Activated CD8-positive, alpha-beta memory T cell treated with anti-CD3 and anti-CD28 coated beads, Interleukin-2, amount 50 U/mL, for 24 hours (primary cell): ENCODE data around the gene NMB.
"Not testable (repeated sequence)": the region's sequence is repeated elsewhere in the genome, so short reads cannot be mapped to it uniquely, and the experiment has no call there.

ENCODE experiments used
- DNase-seq: peaks from one replicate; pipeline ENCODE4 v3.0.0-alpha.2; 2020; ENCODE audit errors: extremely low read depth

NMB gene

GRCh38 chr15:84656972-84657371 is 1.0 kb downstream of the NMB start:
- no peak for DNase-seq

DNA sequence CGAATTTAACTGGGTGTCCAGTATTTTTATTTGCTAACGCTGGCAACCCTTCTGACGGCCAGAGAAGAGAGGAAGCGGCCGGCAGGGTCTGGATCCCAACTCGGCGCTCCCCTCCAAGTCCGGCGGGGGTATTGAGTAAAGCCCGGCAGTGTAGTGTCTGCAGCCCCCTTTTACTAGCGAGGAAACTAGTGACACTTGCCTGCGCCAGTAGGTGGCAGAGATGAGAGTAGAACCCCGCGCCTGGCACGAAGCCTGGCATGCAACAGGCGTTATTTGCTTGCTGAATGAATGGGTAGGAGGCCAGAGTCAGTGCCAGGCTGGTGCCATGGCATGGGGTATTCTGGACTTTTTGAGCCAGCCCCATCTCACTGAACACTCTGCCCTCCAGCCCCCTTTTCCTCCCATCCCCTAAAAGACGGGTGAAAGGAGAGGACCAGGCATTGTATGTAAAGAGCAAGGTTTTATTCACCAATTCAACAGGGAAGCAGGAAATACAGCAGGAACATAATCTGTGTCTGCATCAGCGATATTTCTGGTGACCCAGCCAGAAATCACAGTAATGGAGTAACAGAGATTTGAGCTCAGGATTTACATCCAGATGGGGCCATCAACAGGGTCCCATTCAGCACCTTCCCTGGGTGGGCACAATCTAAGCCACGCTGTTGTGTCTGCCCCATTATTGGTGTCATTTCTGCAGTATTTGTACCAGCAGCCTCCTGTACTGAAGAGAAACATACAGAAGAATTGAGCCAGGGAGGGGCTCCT is 3.1 kb downstream of the NMB start:
- peak; percentile 57 for DNase-seq

DNA sequence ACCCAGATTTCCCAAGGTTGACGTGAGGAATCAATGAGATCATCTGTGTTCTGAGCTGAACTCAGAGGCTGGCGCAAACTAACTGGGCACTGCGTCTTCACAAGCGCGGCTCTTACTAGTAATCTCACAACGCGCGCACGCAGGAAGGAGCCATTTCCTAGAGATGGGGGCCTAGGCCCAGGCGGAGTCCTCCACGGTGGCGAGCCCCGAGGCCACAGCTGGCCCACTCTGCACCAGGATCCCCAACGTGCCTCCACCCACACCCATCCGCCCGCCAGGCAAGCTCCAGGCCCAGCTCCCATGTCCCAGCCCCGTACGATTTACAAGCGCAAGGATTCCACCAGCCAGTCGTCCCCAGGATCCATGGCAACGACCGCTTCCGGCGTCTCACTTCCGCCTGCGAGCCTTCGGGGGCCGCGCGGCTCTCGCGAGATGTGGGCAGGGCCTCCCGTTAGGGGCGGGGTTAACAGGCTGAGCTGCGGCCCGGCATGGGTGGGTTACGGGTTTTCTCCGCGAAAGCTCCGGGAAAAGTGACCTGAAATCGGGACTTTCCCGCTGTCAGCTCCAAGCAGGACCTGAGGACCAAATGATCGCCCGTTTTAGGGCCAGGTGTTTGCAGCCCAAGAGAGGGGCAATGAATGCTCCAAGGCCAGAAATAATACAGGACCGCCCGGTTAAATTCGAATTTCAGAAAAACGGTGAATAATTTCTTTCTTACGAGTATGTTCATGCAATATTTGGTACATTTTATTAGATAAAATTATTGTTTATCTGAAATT is 3.9 kb downstream of the NMB start, which contains the start of gene WDR73:
WDR73 (minus strand) TSS at position 374 of the 779 bp plus-strand sequence; CDS start at position 365, 9 bp downstream.
- peak; percentile 91 for DNase-seq

GRCh38 chr15:84653584-84653909 is 4.5 kb downstream of the NMB start:
- DNase-seq, result no peak

GRCh38 chr15:84649706-84650105 is 8.3 kb downstream of the NMB start:
- DNase-seq, result no peak

DNA sequence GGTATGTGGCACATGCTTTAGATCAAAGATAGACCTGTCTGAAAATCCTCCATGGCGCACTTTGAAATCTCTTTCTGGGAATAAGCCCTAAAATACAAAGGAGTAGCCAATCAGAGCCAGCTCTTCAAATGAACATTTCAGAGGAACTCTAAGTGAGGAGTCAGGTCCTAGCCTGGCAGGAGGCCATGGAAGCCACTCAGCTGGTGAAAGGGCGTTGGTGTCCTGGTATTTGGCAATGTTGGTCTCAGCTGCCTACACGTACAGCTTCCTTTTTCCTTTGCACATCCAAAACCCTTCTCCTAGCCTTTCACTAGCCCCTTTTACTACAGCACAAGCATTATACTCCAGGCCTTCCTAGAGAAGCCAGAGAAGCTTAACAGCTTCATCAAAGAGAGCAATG is 9.5 kb downstream of the NMB start:
- no peak for DNase-seq

GRCh38 chr15:84647726-84648125 is 10.3 kb downstream of the NMB start:
- no peak for DNase-seq

GRCh38 chr15:84645997-84646396 is 12.0 kb downstream of the NMB start:
- no peak for DNase-seq

- no peak for DNase-seq
Measured at GRCh38 chr15:84645496-84645895, 12.5 kb downstream of the NMB start.

GRCh38 chr15:84643838-84644237 is 14.2 kb downstream of the NMB start:
- DNase-seq, result no peak

DNA sequence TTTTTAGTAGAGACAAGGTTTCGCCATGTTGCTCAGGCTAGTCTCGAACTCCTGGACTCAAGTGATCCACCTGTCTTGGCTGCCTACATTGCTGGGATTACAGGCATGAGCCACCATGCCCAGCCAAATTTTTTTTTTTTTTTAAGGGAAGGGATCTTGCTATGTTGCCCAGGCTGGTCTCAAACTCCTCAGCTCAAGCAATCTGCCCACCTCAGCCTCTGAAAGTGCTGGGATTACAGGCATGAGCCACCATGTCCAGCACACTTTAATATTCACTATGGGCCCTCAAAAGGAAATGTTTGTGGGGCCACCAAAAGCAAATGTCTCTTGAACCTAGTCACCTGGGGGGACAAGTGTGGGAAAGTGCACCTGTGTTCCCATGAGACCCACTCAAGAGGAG is 15.4 kb downstream of the NMB start:
- not testable (repeated sequence) for DNase-seq

GRCh38 chr15:84641871-84642270 is 16.1 kb downstream of the NMB start:
- DNase-seq, result not testable (repeated sequence)

DNA sequence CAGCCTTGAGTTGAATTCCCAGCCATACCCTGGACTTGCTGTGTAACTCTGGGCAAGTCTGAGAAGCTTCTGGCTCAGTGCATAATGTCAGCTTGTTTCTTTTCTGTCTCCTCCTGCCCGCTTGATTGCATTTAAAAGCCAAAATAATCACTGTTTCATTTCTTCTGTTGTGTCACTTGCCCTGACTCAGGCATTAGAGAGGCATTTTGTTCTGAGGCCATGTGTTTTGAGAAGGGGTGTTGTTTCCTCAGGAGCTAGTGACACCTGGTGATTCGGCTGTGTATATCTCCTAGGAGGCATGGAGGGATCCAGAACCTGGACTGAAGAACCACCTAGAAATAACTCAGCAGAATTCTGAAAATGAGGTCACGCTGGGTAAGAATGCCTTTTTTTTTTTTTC is 19.9 kb downstream of the NMB start:
- no peak for DNase-seq

DNA sequence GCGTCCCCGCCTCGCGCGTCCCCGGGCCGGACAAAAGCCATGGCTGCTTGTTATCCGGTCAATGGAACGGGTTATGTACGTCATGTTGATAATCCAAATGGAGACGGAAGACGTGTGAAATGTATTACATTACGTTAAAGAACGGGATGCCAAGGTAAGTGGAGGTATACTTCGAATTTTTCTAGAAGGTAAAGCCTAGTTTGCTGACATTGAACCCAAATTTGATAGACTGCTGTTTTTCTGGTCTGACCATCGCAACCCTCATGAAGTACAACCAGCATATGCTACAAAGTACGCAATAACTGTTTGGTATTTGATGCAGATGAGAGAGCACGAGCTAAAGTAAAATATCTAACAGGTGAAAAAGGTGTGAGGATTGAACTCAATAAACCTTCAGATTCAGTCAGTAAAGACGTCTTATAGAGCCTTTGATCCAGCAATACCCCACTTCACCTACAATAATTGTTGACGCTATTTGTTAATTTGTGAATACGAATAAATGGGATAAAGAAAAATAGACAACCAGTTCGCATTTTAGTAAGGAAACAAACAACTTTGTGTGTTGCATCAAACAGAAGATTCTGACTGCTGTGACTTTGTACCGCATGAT is 23.7 kb downstream of the NMB start:
- no peak for DNase-seq

GRCh38 chr15:84633311-84634227 is 24.4 kb downstream of the NMB start:
- DNase-seq, result no peak

GRCh38 chr15:84631706-84632272 is 26.2 kb downstream of the NMB start:
- no peak for DNase-seq

DNA sequence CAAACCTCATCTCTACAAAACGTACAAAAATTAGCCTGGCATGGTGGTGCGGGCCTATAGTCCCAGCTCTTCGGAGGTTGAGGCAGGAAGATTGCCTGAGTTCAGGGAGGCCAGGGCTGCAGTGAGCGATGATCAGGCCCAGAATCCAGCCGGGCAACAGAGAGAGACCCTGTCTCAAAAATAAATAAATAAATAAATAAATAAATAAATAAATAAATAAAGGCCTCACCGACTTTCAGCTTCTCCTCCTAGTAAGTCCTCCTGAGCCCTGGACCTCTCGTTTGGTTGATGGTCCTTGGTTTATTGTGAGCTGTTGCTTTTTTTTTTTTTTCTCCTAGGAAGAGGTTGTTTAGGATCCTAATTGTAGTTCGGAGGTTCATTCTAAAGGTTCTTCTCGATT is 29.0 kb downstream of the NMB start:
- no peak for DNase-seq

DNA sequence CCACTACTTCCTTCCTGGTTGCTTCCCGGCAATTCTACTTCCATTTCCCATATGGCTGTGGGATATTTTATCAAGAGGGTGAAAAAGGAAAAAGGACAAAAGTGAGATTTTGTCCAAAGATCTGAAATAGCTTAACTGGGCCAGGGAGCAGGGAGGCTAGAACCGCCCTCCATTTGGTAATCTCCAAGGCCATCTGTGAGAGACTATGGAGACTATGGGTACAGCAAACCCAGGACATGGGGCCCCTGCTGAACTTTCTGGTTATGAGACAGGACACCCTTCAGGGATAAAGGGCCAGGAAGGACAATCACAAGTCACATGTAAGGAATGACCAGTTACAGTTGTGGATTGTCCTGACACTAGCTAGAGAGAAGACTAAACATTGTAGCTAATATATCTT is 32.9 kb downstream of the NMB start:
- no peak for DNase-seq

- DNase-seq, result no peak
Measured at GRCh38 chr15:84624359-84624758, 33.6 kb downstream of the NMB start.

DNA sequence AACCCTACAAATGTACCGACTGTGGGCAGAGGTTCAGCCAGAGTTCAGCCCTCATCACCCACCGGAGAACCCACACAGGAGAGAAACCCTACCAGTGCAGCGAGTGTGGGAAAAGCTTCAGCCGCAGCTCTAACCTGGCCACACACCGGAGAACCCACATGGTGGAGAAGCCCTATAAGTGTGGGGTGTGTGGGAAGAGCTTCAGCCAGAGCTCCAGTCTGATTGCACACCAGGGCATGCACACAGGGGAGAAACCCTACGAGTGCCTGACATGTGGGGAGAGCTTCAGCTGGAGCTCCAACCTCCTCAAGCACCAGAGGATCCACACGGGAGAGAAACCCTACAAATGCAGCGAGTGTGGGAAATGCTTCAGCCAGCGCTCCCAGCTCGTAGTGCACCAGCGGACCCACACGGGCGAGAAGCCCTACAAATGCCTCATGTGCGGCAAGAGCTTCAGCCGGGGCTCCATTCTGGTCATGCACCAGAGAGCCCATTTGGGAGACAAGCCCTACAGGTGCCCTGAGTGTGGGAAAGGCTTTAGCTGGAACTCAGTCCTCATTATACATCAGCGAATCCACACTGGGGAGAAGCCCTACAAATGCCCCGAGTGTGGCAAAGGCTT is 36.5 kb downstream of the NMB start:
- DNase-seq, result no peak

- DNase-seq, result no peak
Measured at GRCh38 chr15:84620626-84621025, 37.4 kb downstream of the NMB start.
